HFFc6 (cell line): ENCODE results near the gene ATF5. TPM values are rescaled to one million over a fixed set of nuclear protein-coding genes. Genes with fewer than 3 reads are reported as not detected.

Experiments
- DNase-seq: peaks from one replicate; pipeline ENCODE4 v3.0.0-alpha.2; 2018
- H3K27ac Mint-ChIP-seq: 2 replicates; pipeline ENCODE4 v1.8.0; 2020; ENCODE audit warnings: mild to moderate bottlenecking, mixed read lengths
- H3K27me3 Mint-ChIP-seq: 2 replicates; pipeline ENCODE4 v1.8.0; 2021; ENCODE audit warnings: mild to moderate bottlenecking, moderate library complexity, mixed read lengths; ENCODE audit not compliant: insufficient read depth
- H3K36me3 Mint-ChIP-seq: 2 replicates; pipeline ENCODE4 v1.8.0; 2021; ENCODE audit warnings: low read depth, mixed read lengths
- H3K4me1 Mint-ChIP-seq: 2 replicates; pipeline ENCODE4 v1.8.0; 2020; ENCODE audit warnings: low read depth, mixed read lengths
- H3K4me3 Mint-ChIP-seq: 2 replicates; pipeline ENCODE4 v1.8.0; 2020; ENCODE audit warnings: mild to moderate bottlenecking, moderate library complexity, mixed read lengths
- H3K9me3 Mint-ChIP-seq: 2 replicates; pipeline ENCODE4 v1.8.0; 2020; ENCODE audit warnings: mild to moderate bottlenecking, mixed read lengths
- CTCF ChIP-seq: fragments of 200-600 bp; sonication (generic); IDR thresholded peaks from 2 replicates; pipeline ENCODE4 v1.5.0; 2021; ENCODE audit warnings: antibody characterized with exemption, mild to moderate bottlenecking
- microRNA-seq: library from miRNA; unstranded; fragments of <30 nt; microRNA quantifications from one replicate; pipeline ENCODE4, GENCODE V29; 2019
- total RNA-seq, 6 experiments: library from RNA; stranded (reverse); fragmentation: NEBNext Ultra II Directional; extraction: Animal tissue kit (Norgen Biotek cat#: 25700); gene quantifications; 2 replicates in 1 of 6; 3 replicates in 5 of 6; pipeline ENCODE4 v1.2.3, GENCODE V29; 2021

ATF5 gene
- total RNA-seq, 6 experiments from 2014 or later, result 38.2 to 44.4 (median 41.2) TPM

- no peak overlapping the region for H3K4me3 Mint-ChIP-seq
- H3K4me1 Mint-ChIP-seq, result peaks cover 17% of the 10 kb centered on the region
- TF ChIP-seq CTCF, result 0 out of 2 replicates have a peak, but pooled peaks have one; percentile 8
- no peaks in the 10 kb centered on the region for H3K9me3 Mint-ChIP-seq
- H3K27me3 Mint-ChIP-seq, result peaks cover 4% of the 10 kb centered on the region
- peaks cover 5% of the 10 kb centered on the region for H3K36me3 Mint-ChIP-seq
- no peak overlapping the region for H3K27ac Mint-ChIP-seq
- no peak for DNase-seq
These were observed 47.5 kb downstream of the ATF5 start for GRCh38 chr19:49976496-49976895.

- Mint-ChIP-seq H3K9me3 (no peaks in the 10 kb centered on the region), H3K27me3 (peaks cover 4% of the 10 kb centered on the region), H3K4me1 (peaks cover 17% of the 10 kb centered on the region), H3K4me3 (no peak overlapping the region), H3K27ac (no peak overlapping the region), H3K36me3 (peaks cover 9% of the 10 kb centered on the region)
- no peak for TF ChIP-seq CTCF
- DNase-seq, result no peak
These were observed 48.1 kb downstream of the ATF5 start for GRCh38 chr19:49977076-49977475.

- Mint-ChIP-seq H3K27ac (no peak overlapping the region), H3K9me3 (no peaks in the 10 kb centered on the region), H3K36me3 (peaks cover 9% of the 10 kb centered on the region), H3K4me1 (peaks cover 17% of the 10 kb centered on the region), H3K27me3 (no peaks in the 10 kb centered on the region; the same call in none of the 2 replicates), H3K4me3 (no peak overlapping the region)
- no peak for DNase-seq
- TF ChIP-seq CTCF, result no peak
These were observed 48.9 kb downstream of the ATF5 start for GRCh38 chr19:49977881-49978280.

GRCh38 chr19:49978324-49978723, 49.3 kb downstream of the ATF5 start:
- DNase-seq, result no peak
- no peaks in the 10 kb centered on the region for H3K9me3 Mint-ChIP-seq
- H3K36me3 Mint-ChIP-seq, result peaks cover 9% of the 10 kb centered on the region
- no peak overlapping the region for H3K27ac Mint-ChIP-seq
- H3K27me3 Mint-ChIP-seq, result no peaks in the 10 kb centered on the region; the same call in none of the 2 replicates
- H3K4me1 Mint-ChIP-seq, result peaks cover 17% of the 10 kb centered on the region
- H3K4me3 Mint-ChIP-seq, result no peak overlapping the region
- no peak for TF ChIP-seq CTCF

- no peak for TF ChIP-seq CTCF
- H3K9me3 Mint-ChIP-seq, result no peaks in the 10 kb centered on the region
- no peak overlapping the region for H3K4me3 Mint-ChIP-seq
- peaks cover 20% of the 10 kb centered on the region for H3K36me3 Mint-ChIP-seq
- H3K27ac Mint-ChIP-seq, result no peak overlapping the region
- H3K4me1 Mint-ChIP-seq, result peaks cover 2% of the 10 kb centered on the region
- no peak for DNase-seq
- peaks cover 3% of the 10 kb centered on the region; the same call in 1 of the 2 replicates for H3K27me3 Mint-ChIP-seq
These were observed 52.9 kb downstream of the ATF5 start for GRCh38 chr19:49981603-49982593.

Small RNA genes within 50 kb of the gene (microRNA-seq; reads per million reads assigned to microRNA genes)
- 3.9 reads per million for gene MIR4750

Other genes starting within 250 kb of the ATF5 start
- under 1 TPM; 0.74 to 0.99 (median 0.87) TPM for gene ADM5, start 239.6 kb upstream of the ATF5 start, total RNA-seq
- 10 to 100 TPM; 32.7 to 42.6 (median 36.4) TPM for gene CPT1C, start 238.1 kb upstream of the ATF5 start, total RNA-seq
- gene TSKS, start 165.9 kb upstream of the ATF5 start, total RNA-seq, result not detected
- 100 to 1,000 TPM; 145 to 177 (median 162) TPM for gene AP2A1, start 162.2 kb upstream of the ATF5 start, total RNA-seq
- gene FUZ, start 115.9 kb upstream of the ATF5 start, total RNA-seq, result 10 to 100 TPM in 5 of 6 experiments, 1 to 10 TPM in 1; 9.4 to 14.2 (median 11.7) TPM
- gene MED25, start 110.9 kb upstream of the ATF5 start, total RNA-seq, result 10 to 100 TPM; 44.5 to 50.6 (median 47.8) TPM
- 100 to 1,000 TPM; 157 to 176 (median 162) TPM for gene PTOV1, start 78.0 kb upstream of the ATF5 start, total RNA-seq
- 10 to 100 TPM; 39.7 to 48.7 (median 47.2) TPM for gene PNKP, start 61.6 kb upstream of the ATF5 start, total RNA-seq
- 100 to 1,000 TPM in 5 of 6 experiments, 10 to 100 TPM in 1; 98.5 to 128 (median 104) TPM for gene AKT1S1, start 51.9 kb upstream of the ATF5 start, total RNA-seq
- 10 to 100 TPM; 42.8 to 53.3 (median 46.8) TPM for gene TBC1D17, start 51.5 kb upstream of the ATF5 start, total RNA-seq
- under 1 TPM in 5 of 6 experiments, not detected in 1; 0.24 to 0.48 (median 0.41) TPM for gene IL4I1, start 32.3 kb upstream of the ATF5 start, total RNA-seq
- gene NUP62, start 299 bp downstream of the ATF5 start, total RNA-seq, result 10 to 100 TPM; 50.9 to 78.3 (median 68.3) TPM
- gene SIGLEC11, start 32.0 kb downstream of the ATF5 start, total RNA-seq, result not detected
- 10 to 100 TPM; 30.2 to 33.9 (median 32.7) TPM for gene VRK3, start 96.2 kb downstream of the ATF5 start, total RNA-seq
- 1 to 10 TPM; 5.4 to 7.4 (median 6.6) TPM for gene ZNF473, start 96.8 kb downstream of the ATF5 start, total RNA-seq
- gene IZUMO2, start 234.1 kb downstream of the ATF5 start, total RNA-seq, result not detected